ENCODE data around the gene HGFAC.

HGFAC gene

DNA sequence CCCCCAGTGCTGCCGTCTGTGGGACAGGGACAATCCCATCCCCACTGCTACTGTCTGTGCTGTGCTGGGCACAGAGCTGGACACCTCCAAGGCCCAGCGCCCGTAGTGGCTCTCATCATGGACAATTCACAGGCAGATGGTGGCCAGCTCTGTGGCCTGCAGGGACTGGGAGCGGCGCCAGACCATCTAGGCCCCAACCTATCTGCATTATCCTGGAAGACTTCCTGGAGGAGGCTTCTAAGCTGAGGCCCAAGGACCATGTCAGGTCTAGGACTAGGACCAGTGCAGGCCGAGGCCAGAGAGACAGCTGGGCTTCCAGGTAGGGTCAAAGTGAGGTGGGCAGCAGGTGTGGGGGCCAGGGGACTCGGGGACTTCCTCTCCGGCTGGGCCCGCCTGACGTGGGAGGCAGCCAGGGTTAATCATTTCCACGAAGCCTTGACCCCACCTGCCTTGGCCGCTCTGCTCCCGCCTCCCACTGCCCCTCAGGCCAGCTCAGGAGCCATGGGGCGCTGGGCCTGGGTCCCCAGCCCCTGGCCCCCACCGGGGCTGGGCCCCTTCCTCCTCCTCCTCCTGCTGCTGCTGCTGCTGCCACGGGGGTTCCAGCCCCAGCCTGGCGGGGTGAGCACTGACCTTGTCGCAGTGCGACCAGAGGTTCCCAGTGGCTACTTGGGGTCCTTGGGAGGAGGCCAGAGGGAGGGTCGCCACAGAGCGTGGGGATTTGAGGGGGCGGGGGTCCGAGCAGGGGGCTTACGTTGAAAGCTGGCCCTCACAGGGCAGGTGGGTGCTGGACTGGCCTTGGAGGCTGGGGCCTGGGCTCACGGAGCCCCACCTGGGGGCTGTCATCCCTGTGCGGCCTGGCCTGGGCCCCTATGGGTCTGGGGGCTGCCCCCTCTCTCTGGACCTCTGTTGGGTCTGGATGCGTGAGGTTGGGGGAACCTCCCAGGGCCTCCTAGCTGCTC lies at the start of gene HGFAC:
Gene HGFAC, plus strand, starts transcription at position 468 of the 959 bp plus-strand sequence. Its CDS starts 34 bp downstream, at position 502.
- Histone ChIP-seq H3K27me3 (ENCODE audit: control insufficient read depth in 1 of 2, insufficient read depth in 2 of 2, low read length in 2 of 2) (no peaks in the 10 kb centered on the region), H3K36me3 (ENCODE audit: control insufficient read depth in 1 of 2, insufficient read depth in 2 of 2, low read length in 2 of 2) (no peaks in the 10 kb centered on the region), H3K27ac (ENCODE audit: low read depth, low read length) (no peak within 1 kb of the TSS), H3K9ac (ENCODE audit: low read depth in 1 of 2, low read length in 2 of 2) (no peak within 1 kb of the TSS), H3K4me1 (ENCODE audit: control insufficient read depth in 1 of 2, insufficient read depth in 2 of 2, low read length in 2 of 2) (no peaks in the 10 kb centered on the region), H3K9me3 (ENCODE audit: control insufficient read depth in 1 of 2, low read length in 2 of 2) (no peaks in the 10 kb centered on the region), H3K4me3 (ENCODE audit: low read depth in 1 of 2, low read length in 2 of 2) (no peak within 1 kb of the TSS)

- Histone ChIP-seq H3K36me3 (ENCODE audit: control insufficient read depth in 1 of 2, insufficient read depth in 2 of 2, low read length in 2 of 2) (peaks cover 0 to 3% of the 10 kb centered on the region in 2 donors), H3K9ac (ENCODE audit: low read depth in 1 of 2, low read length in 2 of 2) (no peak overlapping the region)
Measured at GRCh38 chr4:3392321-3392720, 49.4 kb upstream of the HGFAC start.

GRCh38 chr4:3393171-3393570 lies 48.6 kb upstream of the HGFAC start:
- no peak overlapping the region for H3K4me3 ChIP-seq (ENCODE audit: low read depth in 1 of 2, low read length in 2 of 2)
- peaks cover 0 to 3% of the 10 kb centered on the region in 2 donors for H3K36me3 ChIP-seq (ENCODE audit: control insufficient read depth in 1 of 2, insufficient read depth in 2 of 2, low read length in 2 of 2)
- peaks cover 0 to 7% of the 10 kb centered on the region in 2 donors for H3K4me1 ChIP-seq (ENCODE audit: control insufficient read depth in 1 of 2, insufficient read depth in 2 of 2, low read length in 2 of 2)
- H3K9me3 ChIP-seq (ENCODE audit: control insufficient read depth in 1 of 2, low read length in 2 of 2) = peaks cover 0 to 4% of the 10 kb centered on the region in 2 donors
- H3K27ac ChIP-seq (ENCODE audit: low read depth, low read length) = no peak overlapping the region
- H3K9ac ChIP-seq (ENCODE audit: low read depth in 1 of 2, low read length in 2 of 2) = no peak overlapping the region
- H3K27me3 ChIP-seq (ENCODE audit: control insufficient read depth in 1 of 2, insufficient read depth in 2 of 2, low read length in 2 of 2) = no peaks in the 10 kb centered on the region

More at GRCh38 chr4:3392321-3392720, 49.4 kb upstream of the HGFAC start:
- Histone ChIP-seq H3K4me3 (ENCODE audit: low read depth in 1 of 2, low read length in 2 of 2) (no peak overlapping the region), H3K27me3 (ENCODE audit: control insufficient read depth in 1 of 2, insufficient read depth in 2 of 2, low read length in 2 of 2) (no peaks in the 10 kb centered on the region), H3K4me1 (ENCODE audit: control insufficient read depth in 1 of 2, insufficient read depth in 2 of 2, low read length in 2 of 2) (peaks cover 0 to 7% of the 10 kb centered on the region in 2 donors), H3K27ac (ENCODE audit: low read depth, low read length) (no peak overlapping the region), H3K9me3 (ENCODE audit: control insufficient read depth in 1 of 2, low read length in 2 of 2) (peaks cover 0 to 4% of the 10 kb centered on the region in 2 donors)

DNA sequence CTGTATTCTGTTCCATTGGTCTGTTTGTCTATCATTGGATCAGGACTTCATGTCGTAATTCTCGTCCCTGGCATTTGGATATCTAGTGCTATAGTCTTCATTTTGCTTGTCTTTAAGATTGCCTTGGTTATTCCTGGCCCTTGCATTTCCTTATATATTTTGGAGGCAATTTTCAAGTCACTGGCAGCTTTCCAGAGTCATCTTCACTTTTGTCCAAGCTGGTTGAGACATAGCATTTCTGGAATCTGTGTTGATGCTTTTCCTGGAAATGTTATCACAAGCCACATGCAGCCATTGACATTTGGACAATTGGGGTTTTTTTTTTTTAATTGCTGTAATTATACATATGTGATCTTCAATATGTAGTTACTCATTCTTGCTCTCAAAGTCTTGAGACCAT lies 45.2 kb upstream of the HGFAC start:
- Histone ChIP-seq H3K27me3 (ENCODE audit: control insufficient read depth in 1 of 2, insufficient read depth in 2 of 2, low read length in 2 of 2) (no peaks in the 10 kb centered on the region), H3K27ac (ENCODE audit: low read depth, low read length) (no peak overlapping the region), H3K4me3 (ENCODE audit: low read depth in 1 of 2, low read length in 2 of 2) (no peak overlapping the region), H3K9ac (ENCODE audit: low read depth in 1 of 2, low read length in 2 of 2) (no peak overlapping the region), H3K36me3 (ENCODE audit: control insufficient read depth in 1 of 2, insufficient read depth in 2 of 2, low read length in 2 of 2) (no peaks in the 10 kb centered on the region), H3K4me1 (ENCODE audit: control insufficient read depth in 1 of 2, insufficient read depth in 2 of 2, low read length in 2 of 2) (no peaks in the 10 kb centered on the region), H3K9me3 (ENCODE audit: control insufficient read depth in 1 of 2, low read length in 2 of 2) (peaks cover 0 to 4% of the 10 kb centered on the region in 2 donors)

DNA sequence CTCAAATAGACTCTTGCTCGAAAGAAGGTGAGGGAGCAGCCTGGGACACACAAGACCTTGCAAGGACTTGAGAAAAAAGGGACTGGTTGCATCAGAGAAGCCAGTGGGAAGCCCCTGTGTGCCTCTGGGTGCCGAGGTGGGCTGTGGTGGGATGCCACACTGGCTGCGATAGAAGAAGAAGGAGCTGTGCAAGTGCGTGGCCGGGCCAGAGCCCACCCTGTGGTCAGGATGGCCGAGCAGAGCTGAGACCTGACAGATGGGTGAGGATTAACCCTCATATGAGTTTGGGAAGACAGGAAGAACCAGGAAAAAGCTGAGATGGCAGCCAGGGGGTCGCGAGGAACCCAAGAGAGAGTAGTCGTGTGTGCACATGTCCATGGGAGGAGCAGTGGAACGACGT lies 44.6 kb upstream of the HGFAC start:
- no peak overlapping the region for H3K27ac ChIP-seq (ENCODE audit: low read depth, low read length)
- H3K4me3 ChIP-seq (ENCODE audit: low read depth in 1 of 2, low read length in 2 of 2) = no peak overlapping the region
- peaks cover 0 to 4% of the 10 kb centered on the region in 2 donors for H3K9me3 ChIP-seq (ENCODE audit: control insufficient read depth in 1 of 2, low read length in 2 of 2)

GRCh38 chr4:3399277-3400194 lies 42.2 kb upstream of the HGFAC start:
- peaks cover 0 to 11% of the 10 kb centered on the region in 2 donors for H3K9me3 ChIP-seq (ENCODE audit: control insufficient read depth in 1 of 2, low read length in 2 of 2)
- no peak overlapping the region for H3K27ac ChIP-seq (ENCODE audit: low read depth, low read length)
- H3K4me1 ChIP-seq (ENCODE audit: control insufficient read depth in 1 of 2, insufficient read depth in 2 of 2, low read length in 2 of 2) = no peaks in the 10 kb centered on the region

More for the DNA sequence above, 44.6 kb upstream of the HGFAC start:
- Histone ChIP-seq H3K27me3 (ENCODE audit: control insufficient read depth in 1 of 2, insufficient read depth in 2 of 2, low read length in 2 of 2) (no peaks in the 10 kb centered on the region), H3K9ac (ENCODE audit: low read depth in 1 of 2, low read length in 2 of 2) (no peak overlapping the region), H3K36me3 (ENCODE audit: control insufficient read depth in 1 of 2, insufficient read depth in 2 of 2, low read length in 2 of 2) (no peaks in the 10 kb centered on the region), H3K4me1 (ENCODE audit: control insufficient read depth in 1 of 2, insufficient read depth in 2 of 2, low read length in 2 of 2) (no peaks in the 10 kb centered on the region)

GRCh38 chr4:3401436-3402171 lies 40.2 kb upstream of the HGFAC start:
- no peaks in the 10 kb centered on the region for H3K27me3 ChIP-seq (ENCODE audit: control insufficient read depth in 1 of 2, insufficient read depth in 2 of 2, low read length in 2 of 2)
- H3K36me3 ChIP-seq (ENCODE audit: control insufficient read depth in 1 of 2, insufficient read depth in 2 of 2, low read length in 2 of 2) = no peaks in the 10 kb centered on the region

More at GRCh38 chr4:3399277-3400194, 42.2 kb upstream of the HGFAC start:
- Histone ChIP-seq H3K27me3 (ENCODE audit: control insufficient read depth in 1 of 2, insufficient read depth in 2 of 2, low read length in 2 of 2) (no peaks in the 10 kb centered on the region), H3K36me3 (ENCODE audit: control insufficient read depth in 1 of 2, insufficient read depth in 2 of 2, low read length in 2 of 2) (no peaks in the 10 kb centered on the region), H3K9ac (ENCODE audit: low read depth in 1 of 2, low read length in 2 of 2) (no peak overlapping the region), H3K4me3 (ENCODE audit: low read depth in 1 of 2, low read length in 2 of 2) (no peak overlapping the region)

DNA sequence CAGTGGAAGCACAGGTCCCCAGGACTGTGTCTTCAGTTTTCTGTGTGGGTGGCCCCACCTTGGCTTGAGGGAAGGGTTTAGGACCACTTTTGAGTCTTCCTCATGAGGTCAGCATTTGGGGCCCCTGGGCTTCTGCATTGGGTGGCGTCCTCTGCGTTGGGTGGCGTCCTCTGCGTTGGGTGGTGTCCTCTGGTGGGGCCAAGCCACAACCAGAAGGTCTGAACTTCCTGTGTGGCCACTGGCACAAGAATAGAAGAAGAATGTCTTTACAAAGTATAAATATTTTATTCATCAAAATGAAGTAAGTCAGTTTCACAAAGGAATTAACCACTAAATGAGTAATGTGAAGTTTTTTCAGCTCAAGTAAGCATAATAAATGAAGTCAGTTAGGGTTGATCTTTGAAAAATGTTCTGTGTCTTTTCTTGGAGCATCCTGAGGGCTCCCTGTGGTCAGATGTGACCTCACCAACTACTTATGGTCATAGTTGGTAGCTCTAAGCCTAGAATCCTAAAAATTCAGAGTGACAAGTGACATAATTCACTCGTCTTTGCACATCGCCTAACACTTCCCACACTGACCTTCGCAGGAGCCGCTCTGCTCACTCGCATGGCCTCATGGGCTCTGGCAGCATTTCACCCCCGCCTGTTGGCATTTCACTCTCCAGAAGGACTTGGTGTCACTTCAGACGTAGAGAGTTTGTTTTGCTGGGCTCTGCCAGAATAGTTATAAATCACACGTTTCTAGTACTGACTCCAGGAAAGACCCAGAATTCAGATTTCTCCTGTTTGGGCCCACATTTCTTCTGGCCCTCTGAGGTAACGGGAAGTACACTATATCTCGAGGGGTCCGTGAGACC lies 39.0 kb upstream of the HGFAC start:
- Histone ChIP-seq H3K27ac (ENCODE audit: low read depth, low read length) (no peak overlapping the region), H3K9ac (ENCODE audit: low read depth in 1 of 2, low read length in 2 of 2) (no peak overlapping the region), H3K36me3 (ENCODE audit: control insufficient read depth in 1 of 2, insufficient read depth in 2 of 2, low read length in 2 of 2) (no peaks in the 10 kb centered on the region), H3K4me3 (ENCODE audit: low read depth in 1 of 2, low read length in 2 of 2) (no peak overlapping the region), H3K27me3 (ENCODE audit: control insufficient read depth in 1 of 2, insufficient read depth in 2 of 2, low read length in 2 of 2) (no peaks in the 10 kb centered on the region), H3K4me1 (ENCODE audit: control insufficient read depth in 1 of 2, insufficient read depth in 2 of 2, low read length in 2 of 2) (no peaks in the 10 kb centered on the region), H3K9me3 (ENCODE audit: control insufficient read depth in 1 of 2, low read length in 2 of 2) (peaks cover 0 to 7% of the 10 kb centered on the region in 2 donors)

More at GRCh38 chr4:3401436-3402171, 40.2 kb upstream of the HGFAC start:
- H3K4me3 ChIP-seq (ENCODE audit: low read depth in 1 of 2, low read length in 2 of 2) = no peak overlapping the region
- H3K9me3 ChIP-seq (ENCODE audit: control insufficient read depth in 1 of 2, low read length in 2 of 2) = peaks cover 0 to 7% of the 10 kb centered on the region in 2 donors
- no peaks in the 10 kb centered on the region for H3K4me1 ChIP-seq (ENCODE audit: control insufficient read depth in 1 of 2, insufficient read depth in 2 of 2, low read length in 2 of 2)
- H3K9ac ChIP-seq (ENCODE audit: low read depth in 1 of 2, low read length in 2 of 2) = no peak overlapping the region
- H3K27ac ChIP-seq (ENCODE audit: low read depth, low read length) = no peak overlapping the region

Data from duodenal mucosa (tissue), 2 donors.